Gastroesophageal sphincter (tissue), 3 donors: Measurements from ENCODE around the gene CDH6.

ENCODE experiments used
- CTCF ChIP-seq, 4 experiments: fragments of 200-600 bp in 2 of 4; fragments of 450-650 bp in 2 of 4; sonication (generic) in 1 of 4; IDR thresholded peaks; one replicate each; pipeline ENCODE4 v1.5.1; 2017 to 2019; ENCODE audit warnings: antibody characterized with exemption in 4 of 4, mild to moderate bottlenecking in 2 of 4, moderate library complexity in 2 of 4
- POLR2A ChIP-seq, 2 donors: fragments of 450-650 bp; IDR thresholded peaks; one replicate each; pipeline ENCODE4 v1.6.1; 2017; ENCODE audit warnings: antibody characterized with exemption in 2 of 2, mild to moderate bottlenecking in 2 of 2, moderate library complexity in 1 of 2

GRCh38 chr5:31378136-31378535 is 184.7 kb downstream of the CDH6 start:
- no peak for TF ChIP-seq CTCF (IDR thresholded peaks at IDR 0.05)
- TF ChIP-seq POLR2A (IDR thresholded peaks at IDR 0.05): no peak
